PC-9 (cell line): ENCODE results near the gene TSPAN33. TPM values are rescaled to one million over a fixed set of nuclear protein-coding genes. Genes with fewer than 3 reads are reported as not detected.

Experiments
- BruUV-seq: library from RNA; stranded (reverse); fragments of 400-500 nt; replicated peaks from 2 replicates; lab custom pipeline; 2021; lab: Mats Ljungman, UMichigan
- CTCF ChIA-PET: fragments of 300-600 bp; sonication (Branson Sonifier 250); formaldehyde crosslinking; loops from one replicate; lab custom pipeline; 2022; ENCODE audit warnings: antibody characterized with exemption; lab: Charles Lee
- POLR2A ChIA-PET: fragments of 300-600 bp; sonication (Branson Sonifier 250); formaldehyde crosslinking; loops from one replicate; lab custom pipeline; 2022; ENCODE audit warnings: antibody characterized with exemption; ENCODE audit not compliant: unreplicated experiment; lab: Charles Lee
- DNase-seq, 2 experiments: peaks; one replicate each; pipeline versions ENCODE4 v3.0.0 to v3.0.0-alpha.2; 2015 to 2022; ENCODE audit warnings: mixed read lengths in 1 of 2
- H2AFZ ChIP-seq: fragments of 200-600 bp; sonication (generic); 2 replicates; pipeline ENCODE4 v1.8.1; 2017; ENCODE audit warnings: antibody characterized with exemption
- H3F3A ChIP-seq: fragments of 200-600 bp; sonication (generic); 2 replicates; pipeline ENCODE4 v1.8.1; 2017; ENCODE audit warnings: antibody characterized with exemption, mild to moderate bottlenecking, low read depth; ENCODE audit not compliant: insufficient read depth
- H3K27ac ChIP-seq: fragments of 200-600 bp; sonication (generic); 2 replicates; pipeline ENCODE4 v1.6.1; 2016; ENCODE audit warnings: mixed run types
- H3K27me3 ChIP-seq: fragments of 200-600 bp; sonication (generic); 2 replicates; pipeline ENCODE4 v1.6.1; 2016; ENCODE audit warnings: low read depth, mixed run types; ENCODE audit not compliant: insufficient read depth
- H3K36me3 ChIP-seq: fragments of 200-600 bp; sonication (generic); 2 replicates; pipeline ENCODE4 v1.6.1; 2016; ENCODE audit warnings: low read depth, mixed run types
- H3K4me1 ChIP-seq: fragments of 200-600 bp; sonication (generic); replicated peaks from 2 replicates; pipeline ENCODE4 v1.6.1; 2016; ENCODE audit warnings: mixed run types; ENCODE audit not compliant: insufficient read depth
- H3K4me2 ChIP-seq: fragments of 200-600 bp; sonication (generic); 2 replicates; pipeline ENCODE4 v1.6.1; 2017; ENCODE audit warnings: mixed run types
- H3K4me3 ChIP-seq: fragments of 200-600 bp; sonication (generic); 2 replicates; pipeline ENCODE4 v1.6.1; 2016; ENCODE audit warnings: mixed run types
- H3K79me2 ChIP-seq: fragments of 200-600 bp; sonication (generic); 2 replicates; pipeline ENCODE4 v1.6.1; 2017; ENCODE audit warnings: low read depth, mixed run types
- H3K9me2 ChIP-seq: fragments of 200-600 bp; sonication (generic); 2 replicates; pipeline ENCODE4 v1.8.1; 2017; ENCODE audit warnings: mild to moderate bottlenecking; ENCODE audit not compliant: insufficient read depth
- H3K9me3 ChIP-seq: fragments of 200-600 bp; sonication (generic); 2 replicates; pipeline ENCODE4 v1.8.1; 2016; ENCODE audit warnings: low read depth; ENCODE audit not compliant: insufficient read depth
- H4K20me1 ChIP-seq: fragments of 200-600 bp; sonication (generic); 2 replicates; pipeline ENCODE4 v1.8.1; 2017; ENCODE audit not compliant: insufficient read depth
- CTCF ChIP-seq: fragments of 200-600 bp; sonication (generic); conservative IDR thresholded peaks from 2 replicates; pipeline ENCODE4 v1.6.1; 2017; ENCODE audit warnings: mixed run types, antibody characterized with exemption, mild to moderate bottlenecking, moderate library complexity
- EZH2 ChIP-seq: fragments of 200-600 bp; sonication (generic); IDR thresholded peaks from 2 replicates; pipeline ENCODE4 v1.8.0; 2017; ENCODE audit warnings: antibody characterized with exemption, low read depth
- intact Hi-C: fragments of 100-400 bp; cut with micrococcal nuclease; formaldehyde crosslinking; loops from one replicate; pipeline ENCODE4 v1.10.0; 2022; ENCODE audit not compliant: unreplicated experiment
- total RNA-seq: library from RNA; stranded (reverse); gene quantifications from 2 replicates; pipeline ENCODE4 v1.2.3, GENCODE V29; 2021

The TSPAN33 gene
- total RNA-seq, 1 experiment from 2014 or later = 5.8 TPM

- CTCF ChIA-PET = no interaction called here
- H3K27me3 ChIP-seq = no peaks in the 10 kb centered on the region
- POLR2A ChIA-PET = no interaction called here
- no peaks in the 10 kb centered on the region for H3K4me1 ChIP-seq
- no peaks in the 10 kb centered on the region for H4K20me1 ChIP-seq
- 0 out of 2 replicates have a peak, but pooled peaks cover 3% of the 10 kb centered on the region for H3K9me3 ChIP-seq
- BruUV-seq = no TSS peak
- H2AFZ ChIP-seq = no peak overlapping the region
- H3K27ac ChIP-seq = no peak overlapping the region
- no peaks in the 10 kb centered on the region for H3F3A ChIP-seq
- H3K4me2 ChIP-seq = no peak overlapping the region
- H3K9me2 ChIP-seq = no peaks in the 10 kb centered on the region
- TF ChIP-seq EZH2 (no peak), CTCF (no peak)
- no peak overlapping the region for H3K4me3 ChIP-seq
- no peaks in the 10 kb centered on the region for H3K36me3 ChIP-seq
- no peaks in the 10 kb centered on the region for H3K79me2 ChIP-seq
- no peak for DNase-seq
- intact Hi-C loops = no loop called here
These were observed 43.7 kb upstream of the TSPAN33 start for GRCh38 chr7:129100827-129101166.

DNA sequence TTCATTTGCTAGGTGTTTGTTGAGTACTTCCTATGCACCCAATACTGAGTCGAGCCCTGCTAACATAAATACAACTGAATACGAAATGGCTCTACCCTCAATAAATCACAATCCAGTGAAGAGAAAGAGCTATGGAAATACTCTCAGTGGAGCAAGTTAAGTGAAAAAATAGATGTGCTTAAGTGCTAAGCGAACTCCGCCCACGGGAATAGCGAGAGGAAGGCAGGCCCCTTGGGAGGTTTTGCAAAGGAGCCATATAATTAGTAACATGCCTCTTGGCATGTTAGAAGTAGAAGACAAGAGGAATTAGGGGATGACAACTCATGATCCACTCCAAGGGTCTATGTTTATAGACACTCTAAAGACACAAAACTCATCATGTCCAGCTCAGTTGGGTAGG lies 42.8 kb upstream of the TSPAN33 start:
- no peak overlapping the region for H3K4me2 ChIP-seq
- CTCF ChIA-PET = no interaction called here
- intact Hi-C loops = no loop called here

DNA sequence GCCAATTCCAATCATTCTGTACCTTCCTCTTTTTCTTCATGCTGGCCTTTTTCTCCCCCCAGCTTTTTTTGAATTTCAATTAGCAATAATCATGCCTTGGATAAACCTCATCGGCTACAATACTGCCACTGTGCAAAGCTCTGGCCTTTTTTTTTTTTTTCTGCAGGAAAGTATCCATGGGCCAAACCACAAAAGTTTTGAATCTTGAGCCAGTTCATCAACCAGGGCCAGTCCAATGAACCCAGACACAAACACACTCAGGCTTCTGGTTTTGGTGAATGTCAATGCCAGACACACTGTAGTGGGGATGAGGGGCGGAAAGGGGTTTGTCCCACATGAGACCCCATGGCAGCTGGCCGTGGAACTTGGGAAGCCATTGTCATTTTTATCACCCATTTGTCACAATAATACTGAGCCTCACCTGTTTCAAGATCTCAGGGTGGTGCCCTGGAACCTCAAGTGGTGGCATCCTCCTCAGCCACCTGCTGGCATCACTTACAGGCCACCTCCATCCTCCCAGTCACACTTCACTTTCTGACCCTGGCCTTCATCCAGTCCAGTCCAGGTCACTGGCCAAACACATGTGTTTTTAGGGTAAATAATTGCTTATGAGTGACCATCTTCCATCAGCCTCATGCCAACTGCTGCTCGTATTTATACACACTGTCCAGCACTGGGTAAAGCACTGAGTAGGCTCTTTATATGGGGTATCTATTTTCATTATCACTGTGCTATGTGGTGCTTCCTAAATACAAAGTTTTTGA lies 40.8 kb upstream of the TSPAN33 start:
- DNase-seq = no peak
- no peak overlapping the region for H3K27ac ChIP-seq
- no peak overlapping the region for H2AFZ ChIP-seq
- H3K4me1 ChIP-seq = no peaks in the 10 kb centered on the region
- no peak for TF ChIP-seq CTCF
- no peak for TF ChIP-seq EZH2
- H4K20me1 ChIP-seq = no peaks in the 10 kb centered on the region; the same call in 1 of the 2 replicates
- intact Hi-C loops = no loop called here
- no TSS peak for BruUV-seq
- CTCF ChIA-PET = interaction anchor here (0.6 kb wide), 1 partner anchor 262 kb away, joined by 3 read pairs; no protein-coding TSS in a partner anchor
- H3K36me3 ChIP-seq = no peaks in the 10 kb centered on the region
- H3K9me2 ChIP-seq = no peaks in the 10 kb centered on the region
- H3K79me2 ChIP-seq = no peaks in the 10 kb centered on the region
- no peak overlapping the region for H3K4me3 ChIP-seq
- POLR2A ChIA-PET = no interaction called here
- H3F3A ChIP-seq = no peaks in the 10 kb centered on the region
- H3K4me2 ChIP-seq = no peak overlapping the region
- H3K9me3 ChIP-seq = no peaks in the 10 kb centered on the region
- H3K27me3 ChIP-seq = no peaks in the 10 kb centered on the region

More for the DNA sequence above, 42.8 kb upstream of the TSPAN33 start:
- Histone ChIP-seq H3F3A (no peaks in the 10 kb centered on the region), H3K4me3 (no peak overlapping the region), H2AFZ (no peak overlapping the region), H3K27ac (no peak overlapping the region), H3K79me2 (no peaks in the 10 kb centered on the region), H3K36me3 (no peaks in the 10 kb centered on the region), H3K9me2 (no peaks in the 10 kb centered on the region), H3K4me1 (no peaks in the 10 kb centered on the region), H3K27me3 (no peaks in the 10 kb centered on the region), H3K9me3 (0 out of 2 replicates have a peak, but pooled peaks cover 3% of the 10 kb centered on the region), H4K20me1 (no peaks in the 10 kb centered on the region)
- TF ChIP-seq CTCF (no peak), EZH2 (no peak)
- no peak for DNase-seq
- no TSS peak for BruUV-seq
- POLR2A ChIA-PET = no interaction called here
